GM18858 (cell line): ENCODE results near the gene GAPT.
"Not testable (repeated sequence)": the region's sequence is repeated elsewhere in the genome, so short reads cannot be mapped to it uniquely, and the experiment has no call there.

ENCODE experiments used
- ATAC-seq: cut with Tn5 transposase; IDR thresholded peaks from one replicate; pipeline ENCODE4 v1.9.1; 2021; ENCODE audit not compliant: unreplicated experiment

Gene GAPT

DNA sequence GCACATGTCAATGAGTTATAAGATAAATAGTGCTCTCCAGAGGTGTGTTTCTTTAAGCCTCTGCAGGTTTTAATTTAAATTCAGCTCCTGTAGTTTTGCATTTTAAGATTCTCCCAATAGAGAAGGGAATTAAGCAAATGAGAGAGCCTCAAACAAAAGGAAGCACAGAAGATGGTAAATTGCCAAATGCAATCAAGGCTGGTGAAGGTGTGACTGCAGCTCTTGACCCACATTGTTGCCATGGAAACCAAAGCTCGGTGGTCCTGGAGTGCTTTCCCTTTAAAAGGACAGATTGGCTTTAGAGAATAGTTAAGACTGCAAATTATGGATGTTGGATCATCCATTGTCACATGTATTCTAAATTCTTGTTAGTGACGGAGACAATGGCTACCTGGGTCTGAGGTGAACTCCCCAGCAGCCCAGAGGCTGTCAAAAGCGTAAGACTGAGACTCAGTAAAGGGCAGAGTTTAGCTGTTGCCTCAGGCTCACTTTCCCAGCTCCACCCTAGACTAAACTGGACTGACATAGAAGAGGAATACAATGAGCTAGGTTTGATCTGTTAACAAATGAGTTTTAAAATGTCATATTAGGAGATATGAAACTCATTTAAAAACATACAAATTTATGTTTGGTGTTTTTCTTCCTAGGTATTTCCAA is 12.3 kb downstream of the GAPT start:
- ATAC-seq, result no peak

DNA sequence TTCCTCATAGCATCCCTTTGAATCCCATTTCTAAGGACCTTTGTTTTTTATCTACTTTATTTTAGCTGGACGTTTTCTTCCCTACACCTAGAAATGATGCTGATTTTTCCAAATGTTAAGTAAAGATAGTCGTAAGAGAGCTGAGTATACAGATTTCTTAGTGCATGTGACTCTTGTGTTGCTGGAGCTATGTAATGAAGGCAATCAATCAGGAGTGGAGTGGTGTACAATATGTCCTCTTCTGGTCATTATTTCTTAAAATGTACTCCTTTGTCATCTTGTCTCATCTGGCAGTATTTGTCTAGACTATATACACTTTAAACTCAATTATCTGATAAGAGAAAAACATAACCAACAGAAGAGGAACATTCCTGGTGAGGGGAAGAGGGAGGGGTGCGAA is 13.5 kb downstream of the GAPT start:
- no peak for ATAC-seq

DNA sequence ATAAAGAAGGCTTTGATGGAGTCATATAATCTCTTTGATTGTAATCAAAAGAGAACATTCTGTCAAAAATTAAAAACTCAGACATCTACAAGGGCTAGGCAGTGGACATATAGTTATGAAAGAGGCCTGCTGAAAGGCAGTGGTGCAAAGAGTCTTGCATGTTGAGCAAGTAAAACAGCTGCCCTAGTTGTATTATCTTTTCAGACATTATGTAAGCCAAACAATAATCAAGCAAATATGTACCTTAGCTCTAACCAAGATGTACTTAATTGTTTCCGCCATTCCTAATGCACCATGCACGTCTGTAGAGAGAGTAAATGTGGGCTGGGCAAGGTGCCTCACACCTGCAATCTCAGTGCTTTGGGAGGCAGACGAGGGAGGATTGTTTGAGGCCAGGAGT is 14.3 kb downstream of the GAPT start:
- ATAC-seq, result no peak

DNA sequence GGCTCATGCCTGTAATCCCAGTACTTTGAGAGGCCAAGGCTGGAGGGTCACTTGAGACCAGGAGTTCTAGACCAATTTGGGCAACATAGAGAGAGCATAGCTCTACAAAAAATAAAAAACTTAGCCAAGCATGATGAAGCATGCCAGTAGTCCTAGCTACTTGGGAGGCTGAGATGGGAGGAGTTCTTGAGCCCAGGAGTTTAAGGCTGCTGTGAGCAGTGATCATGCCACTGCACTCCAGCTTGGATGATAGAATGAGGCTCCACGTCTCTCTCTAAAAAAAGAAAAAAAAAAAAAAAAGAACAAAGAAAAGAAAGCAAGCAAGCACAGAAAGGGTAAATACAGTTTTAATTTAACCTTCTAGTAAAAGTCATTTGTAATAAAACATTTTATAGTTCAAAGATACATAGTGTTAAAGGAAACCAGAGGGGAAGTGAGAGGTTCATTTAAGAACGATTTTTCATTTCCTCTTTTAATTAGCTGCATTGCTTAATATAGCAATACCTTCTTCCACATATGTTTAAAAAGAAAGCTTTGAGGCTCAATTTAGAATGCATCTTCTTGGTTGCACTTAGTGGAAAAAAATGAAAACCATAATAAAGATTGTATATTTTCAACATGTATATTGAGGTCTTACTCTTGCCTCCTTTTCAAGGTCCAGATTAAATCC is 14.9 kb downstream of the GAPT start:
- ATAC-seq, result peak; percentile 81

DNA sequence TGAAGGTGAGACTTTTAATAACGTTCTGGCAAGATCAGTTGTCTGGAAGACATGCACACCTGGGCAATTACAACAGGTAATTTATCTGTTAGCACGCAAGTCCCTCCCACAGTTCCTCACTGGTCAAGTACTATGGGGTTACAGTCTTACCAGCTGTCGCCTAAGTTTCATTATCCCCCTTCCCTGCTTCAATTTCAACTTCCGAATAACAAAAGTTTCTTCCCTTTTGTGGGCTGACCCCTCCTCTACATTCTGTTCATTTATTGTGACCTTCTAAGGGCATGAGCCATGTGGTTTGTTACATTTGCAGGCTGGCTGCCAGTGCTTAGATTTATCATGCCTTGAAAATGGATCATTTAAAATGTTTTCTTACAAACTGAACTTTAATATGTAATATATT is 16.5 kb downstream of the GAPT start:
- no peak for ATAC-seq

DNA sequence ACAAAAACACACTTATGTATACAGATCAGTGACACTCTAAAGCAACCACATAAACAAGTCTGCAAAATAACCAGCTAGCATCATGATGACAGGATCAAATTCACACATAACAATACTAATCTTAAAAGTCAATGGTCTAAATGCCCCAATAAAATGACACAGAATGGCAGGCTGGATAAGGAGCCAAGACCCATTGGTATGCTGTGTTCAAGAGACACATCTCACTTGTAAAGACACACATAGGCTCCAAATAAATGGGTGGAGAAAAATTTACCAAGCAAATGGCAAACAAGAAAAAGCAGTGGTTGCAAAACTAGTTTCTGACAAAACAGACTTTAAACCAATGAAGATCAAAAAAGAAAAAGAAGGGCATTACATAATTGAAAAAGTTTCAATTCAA is 26.0 kb downstream of the GAPT start:
- ATAC-seq, result no peak

DNA sequence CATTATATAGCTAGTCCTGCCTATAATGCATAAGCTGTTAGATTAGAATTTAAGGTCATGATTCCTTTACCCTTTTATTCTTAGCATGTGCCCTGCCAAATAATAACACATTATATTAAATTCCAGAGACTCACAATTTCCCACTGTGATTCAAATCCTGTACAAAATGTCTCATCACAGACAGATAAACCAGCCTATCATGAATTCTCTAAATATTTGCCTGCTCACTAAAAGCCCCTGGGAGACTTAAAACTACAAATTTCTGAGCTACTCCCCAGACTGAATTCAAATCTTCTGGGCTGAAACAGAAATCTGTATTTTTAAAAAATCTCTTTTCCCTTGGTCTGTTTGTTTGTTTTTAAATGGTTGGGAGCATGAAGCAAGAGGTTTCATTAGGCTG is 32.7 kb downstream of the GAPT start:
- no peak for ATAC-seq

DNA sequence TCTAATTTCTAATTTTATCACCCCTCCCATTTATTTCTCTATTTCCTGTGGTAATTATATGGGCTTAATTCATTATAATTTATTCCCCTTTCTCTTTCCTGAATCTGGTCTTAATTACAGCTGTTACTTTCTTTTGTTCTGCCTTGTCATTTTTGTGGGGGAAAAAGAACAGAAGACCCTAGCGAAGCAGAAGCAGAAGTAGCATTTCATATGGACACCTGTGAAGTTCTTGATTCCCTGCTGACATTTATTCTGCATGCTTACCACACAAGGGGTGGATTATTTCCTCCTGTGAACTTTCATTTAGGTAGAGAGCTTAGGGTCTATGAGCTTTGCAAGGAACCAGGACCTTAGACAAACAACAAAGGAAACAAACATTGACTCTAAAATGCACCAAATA is 33.3 kb downstream of the GAPT start:
- ATAC-seq, result no peak

DNA sequence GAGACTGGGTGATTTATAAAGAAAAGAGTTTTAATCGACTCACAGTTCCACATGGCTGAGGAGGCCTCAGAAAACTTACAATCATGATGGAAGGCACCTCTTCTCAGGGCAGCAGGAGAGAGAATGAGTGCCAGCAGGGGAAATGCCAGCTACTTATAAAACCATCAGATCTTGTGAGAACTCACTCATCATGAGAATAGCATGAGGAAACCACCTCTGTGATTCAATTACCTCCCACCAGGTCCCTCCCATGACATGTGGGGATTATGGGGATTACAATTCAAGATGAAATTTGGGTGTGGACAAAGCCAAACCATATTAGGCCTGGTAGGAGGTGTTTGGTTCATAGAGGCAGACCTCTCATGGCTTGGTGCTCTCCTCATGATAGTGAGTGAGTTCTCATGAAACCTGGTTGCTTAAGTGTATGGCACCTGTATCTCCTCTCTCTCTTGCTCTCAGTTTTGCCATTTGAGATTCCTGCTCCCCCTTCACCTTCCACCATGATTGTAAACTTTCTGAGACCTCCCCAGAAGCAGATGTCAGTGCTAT is 39.8 kb downstream of the GAPT start:
- no peak for ATAC-seq

DNA sequence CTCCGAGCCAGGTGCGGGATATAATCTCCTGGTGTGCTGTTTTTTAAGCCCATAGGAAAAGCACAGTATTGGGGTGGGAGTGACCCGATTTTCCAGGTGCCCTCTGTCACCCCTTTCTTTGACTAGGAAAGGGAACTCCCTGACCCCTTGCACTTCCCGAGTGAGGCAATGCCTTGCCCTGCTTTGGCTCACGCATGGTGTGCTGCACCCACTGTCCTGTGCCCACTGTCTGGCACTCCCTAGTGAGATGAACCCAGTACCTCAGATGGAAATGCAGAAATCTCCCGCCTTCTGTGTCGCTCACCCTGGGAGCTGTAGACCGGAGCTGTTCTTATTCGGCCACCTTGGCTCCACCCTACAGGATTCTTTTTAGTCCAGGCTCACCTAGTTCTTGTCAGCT is 50.7 kb downstream of the GAPT start:
- ATAC-seq, result not testable (repeated sequence)

DNA sequence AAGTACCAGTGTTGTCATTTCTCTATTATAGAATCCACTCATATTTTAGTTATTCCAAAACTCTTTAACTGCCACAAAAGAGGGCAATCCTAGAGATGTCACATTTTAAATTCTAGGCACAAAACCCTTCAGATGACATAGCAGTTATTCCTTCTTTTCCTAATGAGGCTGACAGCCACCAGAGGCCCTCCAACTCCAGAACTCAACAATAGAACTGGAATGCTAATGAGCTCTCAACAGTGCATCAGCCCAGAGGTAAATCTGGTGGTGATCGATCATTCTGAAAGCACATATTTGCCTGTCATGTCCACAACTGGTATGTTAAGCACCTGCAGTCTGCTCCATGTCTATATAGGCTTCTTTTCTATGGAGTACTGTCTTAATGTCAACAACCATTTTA is 51.5 kb downstream of the GAPT start:
- ATAC-seq, result no peak

DNA sequence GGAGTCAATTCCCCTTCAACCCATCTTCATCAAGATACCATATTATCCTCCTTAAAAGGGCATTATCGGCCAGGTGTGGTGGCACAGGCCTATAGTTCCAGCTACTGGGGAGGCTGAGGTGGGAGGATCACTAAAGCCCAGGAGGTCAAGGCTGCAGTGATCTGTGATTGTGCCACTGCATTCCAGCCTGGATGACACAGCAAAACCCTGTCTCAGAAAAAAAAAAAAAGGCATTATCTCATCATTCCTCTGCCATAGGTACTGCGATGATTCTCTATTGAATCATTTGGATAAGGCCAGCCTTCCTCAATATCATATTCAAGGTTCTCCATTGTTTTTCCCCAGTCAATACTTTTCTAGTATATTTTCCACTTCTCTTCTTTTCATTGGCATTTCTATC is 52.5 kb downstream of the GAPT start:
- ATAC-seq, result no peak

DNA sequence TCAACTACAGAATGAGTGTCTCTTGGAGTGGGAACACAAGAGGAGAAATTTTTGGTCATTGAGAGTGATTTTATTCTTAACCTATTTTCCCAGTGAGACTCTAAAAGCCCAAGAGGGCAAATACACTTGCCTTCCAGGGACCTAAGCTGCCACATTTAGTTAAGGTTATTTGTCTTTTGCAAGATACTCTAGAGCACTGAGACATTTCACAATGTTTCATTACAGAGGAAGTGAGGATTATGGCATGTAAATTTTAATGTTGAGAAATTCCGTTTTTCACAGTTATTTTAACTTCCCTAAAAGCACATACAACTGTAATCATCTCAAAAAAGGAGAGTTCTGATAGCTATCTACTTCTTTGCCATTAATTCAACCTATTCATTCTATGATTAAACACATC is 53.0 kb downstream of the GAPT start:
- ATAC-seq, result no peak

DNA sequence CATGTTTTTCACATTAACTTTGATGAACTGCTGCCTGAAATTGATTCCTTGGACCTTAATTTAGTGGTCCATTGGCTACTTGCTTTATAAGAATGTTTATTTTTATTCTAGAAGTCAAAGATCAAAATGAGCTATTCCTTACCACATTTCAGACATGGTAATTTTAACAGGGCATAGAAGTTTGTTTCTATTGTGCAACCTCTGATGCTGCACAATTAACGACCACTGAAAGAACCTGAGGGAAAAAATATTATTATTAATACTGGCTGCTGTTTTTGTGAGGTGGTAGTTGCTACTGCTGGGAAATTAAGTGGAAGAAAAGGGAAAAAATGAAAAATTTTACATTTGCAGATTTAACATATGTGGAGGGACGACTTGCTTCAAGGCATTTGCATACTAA is 53.7 kb downstream of the GAPT start:
- ATAC-seq, result no peak

DNA sequence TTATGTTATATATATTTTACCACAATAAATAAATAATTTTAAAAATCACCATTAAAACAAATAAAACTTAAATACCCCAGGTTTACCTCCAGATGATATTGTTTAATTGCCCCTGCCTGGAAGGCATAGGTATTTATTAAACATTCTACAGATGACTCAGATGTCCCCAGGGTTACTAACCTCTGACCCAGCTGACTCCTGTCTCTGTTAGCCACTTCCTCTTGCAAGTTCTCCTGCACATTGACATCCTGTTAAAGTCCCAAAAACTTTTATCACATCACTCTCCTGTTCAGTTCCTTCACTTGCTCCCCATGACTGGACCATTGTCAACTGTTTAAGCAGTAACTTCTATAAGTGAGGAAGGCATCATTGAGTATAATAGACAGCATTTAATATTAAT is 54.7 kb downstream of the GAPT start:
- peak; percentile 96 for ATAC-seq
